Hepatocyte (in vitro differentiated cells): ENCODE data around the gene TUBD1. TPM values are rescaled to one million over a fixed set of nuclear protein-coding genes. Genes with fewer than 3 reads are reported as not detected.
A peak's percentile ranks its signal among the peaks of the same experiment; 100 is the strongest.

Experiments used
- DNase-seq: peaks from one replicate; pipeline ENCODE4 v3.0.0-alpha.2; 2016; ENCODE audit warnings: low spot score
- H2AFZ ChIP-seq: fragments of 200-600 bp; sonication (generic); 2 replicates; pipeline ENCODE4 v1.6.0; 2016; ENCODE audit warnings: antibody characterized with exemption, mild to moderate bottlenecking
- H3K27ac ChIP-seq: fragments of 200-600 bp; sonication (generic); 2 replicates; pipeline ENCODE4 v1.5.1; 2016; ENCODE audit warnings: mild to moderate bottlenecking
- H3K27me3 ChIP-seq: fragments of 200-600 bp; sonication (generic); 2 replicates; pipeline ENCODE4 v1.6.1; 2016
- H3K36me3 ChIP-seq: fragments of 200-600 bp; sonication (generic); replicated peaks from 2 replicates; pipeline ENCODE4 v1.5.1; 2016; ENCODE audit warnings: low read depth; ENCODE audit not compliant: insufficient read depth
- H3K4me1 ChIP-seq: fragments of 200-600 bp; sonication (generic); 2 replicates; pipeline ENCODE4 v1.5.1; 2016; ENCODE audit warnings: mild to moderate bottlenecking, moderate library complexity; ENCODE audit not compliant: insufficient read depth
- H3K4me2 ChIP-seq: fragments of 200-600 bp; sonication (generic); 2 replicates; pipeline ENCODE4 v1.6.0; 2016
- H3K4me3 ChIP-seq: fragments of 200-600 bp; sonication (generic); 2 replicates; pipeline ENCODE4 v1.5.1; 2016; ENCODE audit warnings: mild to moderate bottlenecking
- H3K79me2 ChIP-seq: fragments of 200-600 bp; sonication (generic); 2 replicates; pipeline ENCODE4 v1.6.0; 2017; ENCODE audit warnings: mild to moderate bottlenecking
- H3K9me2 ChIP-seq: fragments of 200-600 bp; sonication (generic); replicated peaks from 2 replicates; pipeline ENCODE4 v1.6.0; 2017; ENCODE audit warnings: mild to moderate bottlenecking; ENCODE audit not compliant: insufficient read depth
- H3K9me3 ChIP-seq: fragments of 200-600 bp; sonication (generic); 2 replicates; pipeline ENCODE4 v1.5.1; 2016; ENCODE audit warnings: low read depth, mild to moderate bottlenecking
- H4K20me1 ChIP-seq: fragments of 200-600 bp; sonication (generic); 2 replicates; pipeline ENCODE4 v1.6.0; 2016; ENCODE audit warnings: mild to moderate bottlenecking; ENCODE audit not compliant: insufficient read depth, poor library complexity, severe bottlenecking
- CTCF ChIP-seq: fragments of 200-600 bp; sonication (generic); IDR thresholded peaks from 2 replicates; pipeline ENCODE4 v1.5.1; 2016; ENCODE audit warnings: antibody characterized with exemption, mild to moderate bottlenecking; ENCODE audit not compliant: poor library complexity
- EZH2 ChIP-seq: fragments of 200-600 bp; sonication (generic); IDR thresholded peaks from 2 replicates; pipeline ENCODE4 v1.6.1; 2016; ENCODE audit warnings: antibody characterized with exemption, mild to moderate bottlenecking, borderline replicate concordance
- EZH2phosphoT487 ChIP-seq: fragments of 200-600 bp; sonication (generic); IDR thresholded peaks from one replicate; pipeline ENCODE4 v1.6.1; 2018; ENCODE audit warnings: antibody characterized with exemption, mild to moderate bottlenecking, low read depth, moderate library complexity; ENCODE audit not compliant: unreplicated experiment, severe bottlenecking
- WGBS: methylation state at CpG from one replicate; pipeline ENCODE4 v1.1.6; 2016; ENCODE audit warnings: low lambda C conversion rate; ENCODE audit errors: missing lambda C conversion rate; 5-methylcytosine and 5-hydroxymethylcytosine counted together
- polyA plus RNA-seq: library from polyadenylated mRNA; unstranded; fragments of >200 nt; fragmentation: Nextera tagmentation; extraction: Ambion mirVana; gene quantifications from 2 replicates; pipeline ENCODE4 v1.2.1, GENCODE V29; 2016
- total RNA-seq: library from RNA; depleted of rRNA; stranded (reverse); fragments of >200 nt; gene quantifications from 2 replicates; pipeline ENCODE4 v1.2.3, GENCODE V29; 2014

Gene TUBD1
- total and polyA plus RNA-seq, 2 experiments from 2014 or later, result 11.8 to 12.0 TPM

GRCh38 chr17:59828478-59828760, 64.3 kb downstream of the TUBD1 start:
- Histone ChIP-seq H4K20me1 (no peaks in the 10 kb centered on the region), H3K36me3 (no peaks in the 10 kb centered on the region), H3K4me1 (peaks cover 31% of the 10 kb centered on the region), H3K4me3 (no peak overlapping the region), H3K9me3 (no peaks in the 10 kb centered on the region), H2AFZ (no peak overlapping the region), H3K27me3 (no peaks in the 10 kb centered on the region), H3K4me2 (peak overlapping the region; percentile 64), H3K27ac (peak overlapping the region; percentile 90), H3K9me2 (no peaks in the 10 kb centered on the region), H3K79me2 (peaks cover 14% of the 10 kb centered on the region)
- TF ChIP-seq EZH2phosphoT487 (no peak), CTCF (no peak), EZH2 (no peak)
- DNase-seq, result no peak
- 67% methylated on average over 2 of the region's 2 CpGs for WGBS

- Histone ChIP-seq H3K4me3 (no peak overlapping the region), H3K27me3 (no peaks in the 10 kb centered on the region), H3K36me3 (no peaks in the 10 kb centered on the region), H3K79me2 (peaks cover 14% of the 10 kb centered on the region), H3K4me1 (peaks cover 31% of the 10 kb centered on the region), H3K9me2 (no peaks in the 10 kb centered on the region), H3K9me3 (no peaks in the 10 kb centered on the region), H3K4me2 (peak overlapping the region; percentile 64), H2AFZ (no peak overlapping the region), H4K20me1 (no peaks in the 10 kb centered on the region), H3K27ac (peak overlapping the region; percentile 90)
- DNase-seq, result no peak
- 92% methylated on average over 5 of the region's 5 CpGs for WGBS
- no peak for TF ChIP-seq EZH2phosphoT487
Measured at GRCh38 chr17:59827721-59828477, 64.8 kb downstream of the TUBD1 start.

- Histone ChIP-seq H3K9me3 (no peaks in the 10 kb centered on the region), H3K27me3 (no peaks in the 10 kb centered on the region), H3K36me3 (no peaks in the 10 kb centered on the region), H3K4me2 (no peak overlapping the region), H3K9me2 (no peaks in the 10 kb centered on the region), H3K4me3 (no peak overlapping the region), H3K27ac (peak overlapping the region; percentile 90), H4K20me1 (no peaks in the 10 kb centered on the region), H2AFZ (no peak overlapping the region), H3K4me1 (peaks cover 31% of the 10 kb centered on the region), H3K79me2 (peaks cover 9% of the 10 kb centered on the region)
- WGBS, result 97% methylated on average over 4 of the region's 4 CpGs
- TF ChIP-seq CTCF, result no peak
- TF ChIP-seq EZH2phosphoT487, result no peak
- no peak for TF ChIP-seq EZH2
- DNase-seq, result no peak
Measured at GRCh38 chr17:59826706-59827453, 65.9 kb downstream of the TUBD1 start.

GRCh38 chr17:59825533-59826322, 67.0 kb downstream of the TUBD1 start:
- Histone ChIP-seq H4K20me1 (no peaks in the 10 kb centered on the region), H3K4me2 (no peak overlapping the region)
- 74% methylated on average over 5 of the region's 5 CpGs for WGBS

More at GRCh38 chr17:59825533-59826322, 67.0 kb downstream of the TUBD1 start:
- peaks cover 30% of the 10 kb centered on the region for H3K4me1 ChIP-seq
- peak overlapping the region; percentile 90 for H3K27ac ChIP-seq
- no peaks in the 10 kb centered on the region for H3K79me2 ChIP-seq
- no peak overlapping the region for H3K4me3 ChIP-seq
- no peak for TF ChIP-seq EZH2phosphoT487
- TF ChIP-seq EZH2, result no peak
- no peak for TF ChIP-seq CTCF
- H2AFZ ChIP-seq, result no peak overlapping the region
- H3K9me2 ChIP-seq, result no peaks in the 10 kb centered on the region
- no peaks in the 10 kb centered on the region for H3K27me3 ChIP-seq
- no peaks in the 10 kb centered on the region for H3K36me3 ChIP-seq
- DNase-seq, result no peak
- H3K9me3 ChIP-seq, result no peaks in the 10 kb centered on the region
